HepG2 (cell line): ENCODE measurements around the gene PEA15. TPM values are rescaled to one million over a fixed set of nuclear protein-coding genes. Genes with fewer than 3 reads are reported as not detected.

Source experiments
- ATAC-seq: fragments of 200-7000 bp; cut with Tn5 transposase; 3 replicates; pipeline ENCODE4 v1.9.1; 2020; ENCODE audit warnings: mild to moderate bottlenecking, moderate library complexity
- BruUV-seq: library from RNA; stranded (reverse); fragments of 400-500 nt; replicated peaks from 2 replicates; lab custom pipeline; 2021; lab: Mats Ljungman, UMichigan
- CTCF ChIA-PET: fragments of 300-600 bp; formaldehyde crosslinking; extraction: SDS; loops from one replicate; lab custom pipeline; 2021; ENCODE audit warnings: low total read pairs, inconsistent platforms, low intra/inter-chr PET ratio; lab: Yijun Ruan, JAX
- POLR2A ChIA-PET: fragments of 350-600 bp; sonication (Branson Sonifier 250); formaldehyde crosslinking; loops from one replicate; lab custom pipeline; 2020; ENCODE audit warnings: antibody characterized with exemption, inconsistent platforms; lab: Yijun Ruan, JAX
- DNase-seq: peaks from one replicate; pipeline ENCODE4 v3.0.0-alpha.2; 2015; ENCODE audit warnings: low spot score
- FAIRE-seq: peaks from 3 replicates; lab custom pipeline; 2011; peaks lifted over from hg19 to GRCh38; lab: Jason Lieb, UNC
- H2AFZ ChIP-seq: one replicate; pipeline ENCODE4 v1.6.1; 2011; ENCODE audit warnings: low read length, inconsistent platforms
- H3K27ac ChIP-seq: fragments of 300-600 bp; 3 replicates; pipeline ENCODE4 v1.8.0; 2011; ENCODE audit warnings: mixed run types, mild to moderate bottlenecking, mixed read lengths, low read length, inconsistent platforms; ENCODE audit not compliant: insufficient read depth; ENCODE audit errors: extremely low read length
- H3K27me3 ChIP-seq, 2 experiments: fragments of 200-600 bp in 1 of 2; 2 replicates in 1 of 2; 3 replicates in 1 of 2; pipeline versions ENCODE4 v1.6.0 to v1.8.0; 2011; ENCODE audit warnings: low read length in 2 of 2, mild to moderate bottlenecking in 2 of 2, moderate library complexity in 2 of 2, inconsistent platforms in 1 of 2; ENCODE audit not compliant: insufficient read depth in 2 of 2, control insufficient read depth in 1 of 2
- H3K36me3 ChIP-seq, 2 experiments: fragments of 200-600 bp in 1 of 2; replicated peaks in 1 of 2; 2 replicates in 1 of 2; 3 replicates in 1 of 2; pipeline versions ENCODE4 v1.5.1 to v1.8.0; 2011; ENCODE audit warnings: low read length in 2 of 2, inconsistent platforms in 1 of 2; ENCODE audit not compliant: insufficient read depth in 2 of 2, control insufficient read depth in 1 of 2
- H3K4me1 ChIP-seq: 2 replicates; pipeline ENCODE4 v1.5.1; 2012; ENCODE audit warnings: low read length, inconsistent platforms; ENCODE audit not compliant: insufficient read depth
- H3K4me2 ChIP-seq: 2 replicates; pipeline ENCODE4 v1.6.0; 2011; ENCODE audit warnings: low read depth, low read length, inconsistent platforms
- H3K4me3 ChIP-seq, 3 experiments: fragments of 200-600 bp in 1 of 3; sonication (generic), shearing (Covaris generic) in 1 of 3; replicated peaks in 1 of 3; 2 replicates each; pipeline ENCODE4 v1.5.1; 2011 to 2016; ENCODE audit warnings: low read length in 3 of 3, inconsistent platforms in 2 of 3, low read depth in 2 of 3, mild to moderate bottlenecking in 2 of 3, control low read depth in 1 of 3, mixed read lengths in 1 of 3; ENCODE audit not compliant: insufficient read depth in 1 of 3
- H3K79me2 ChIP-seq: one replicate; pipeline ENCODE4 v1.6.1; 2011; ENCODE audit warnings: low read length, inconsistent platforms; ENCODE audit not compliant: insufficient read depth
- H3K9ac ChIP-seq: 2 replicates; pipeline ENCODE4 v1.6.0; 2011; ENCODE audit warnings: mild to moderate bottlenecking, low read depth, low read length, inconsistent platforms; ENCODE audit not compliant: insufficient read depth
- H3K9me3 ChIP-seq: 2 replicates; pipeline ENCODE4 v1.5.1; 2012; ENCODE audit warnings: mild to moderate bottlenecking, low read length
- H4K20me1 ChIP-seq: 2 replicates; pipeline ENCODE4 v1.6.0; 2011; ENCODE audit warnings: inconsistent platforms, mild to moderate bottlenecking, low read length, moderate library complexity; ENCODE audit not compliant: insufficient read depth
- AGO2 ChIP-seq: fragments of 200-400 bp; formaldehyde crosslinking; optimal IDR thresholded peaks from 2 replicates; pipeline ENCODE3; 2017; ENCODE audit warnings: mild to moderate bottlenecking, low read depth, low read length, moderate library complexity
- ARNT2 ChIP-seq: sonication (generic); formaldehyde crosslinking; IDR thresholded peaks from 2 replicates; pipeline ENCODE4 v1.8.0; 2022; ENCODE audit warnings: mild to moderate bottlenecking, low read depth, missing genetic modification reagents, moderate library complexity
- CEBPG ChIP-seq: IDR thresholded peaks from 2 replicates; pipeline ENCODE4 v1.6.1; 2016
- HNRNPLL ChIP-seq: fragments of 200-400 bp; formaldehyde crosslinking; IDR thresholded peaks from 2 replicates; pipeline ENCODE4 v1.6.1; 2017; ENCODE audit warnings: mild to moderate bottlenecking, low read depth, low read length; ENCODE audit not compliant: poor library complexity, severe bottlenecking
- KDM5B ChIP-seq: sonication (generic); formaldehyde crosslinking; IDR thresholded peaks from 2 replicates; pipeline ENCODE4 v1.4.0; 2020; ENCODE audit warnings: missing genetic modification reagents, mild to moderate bottlenecking, borderline replicate concordance
- MTA1 ChIP-seq: sonication (generic); formaldehyde crosslinking; IDR thresholded peaks from 2 replicates; pipeline ENCODE4 v1.4.0; 2020; ENCODE audit warnings: missing genetic modification reagents, mild to moderate bottlenecking, borderline replicate concordance
- ZNF10 ChIP-seq: sonication (generic); formaldehyde crosslinking; IDR thresholded peaks from 2 replicates; pipeline ENCODE4 v1.4.0; 2020; ENCODE audit warnings: mild to moderate bottlenecking, low read depth, missing genetic modification reagents, borderline replicate concordance
- ZNF251 ChIP-seq: sonication (generic); formaldehyde crosslinking; IDR thresholded peaks from 2 replicates; pipeline ENCODE4 v1.9.0; 2021; ENCODE audit warnings: mild to moderate bottlenecking, missing genetic modification reagents
- ZNF274 ChIP-seq: sonication (generic); formaldehyde crosslinking; IDR thresholded peaks from 2 replicates; pipeline ENCODE4 v1.5.1; 2020; ENCODE audit warnings: mild to moderate bottlenecking, missing genetic modification reagents
- ZNF382 ChIP-seq: sonication (generic); formaldehyde crosslinking; IDR thresholded peaks from 2 replicates; pipeline ENCODE4 v1.5.0; 2020; ENCODE audit warnings: missing genetic modification reagents, mild to moderate bottlenecking, borderline replicate concordance
- ZNF530 ChIP-seq: sonication (generic); formaldehyde crosslinking; IDR thresholded peaks from 2 replicates; pipeline ENCODE4 v1.5.0; 2020; ENCODE audit warnings: low read depth, mild to moderate bottlenecking, missing genetic modification reagents
- ZNF552 ChIP-seq: sonication (generic); formaldehyde crosslinking; IDR thresholded peaks from 2 replicates; pipeline ENCODE4 v1.9.0; 2022; ENCODE audit warnings: missing genetic modification reagents, mild to moderate bottlenecking, borderline replicate concordance
- ZNF569 ChIP-seq: sonication (generic); formaldehyde crosslinking; IDR thresholded peaks from 2 replicates; pipeline ENCODE4 v1.5.0; 2020; ENCODE audit warnings: mild to moderate bottlenecking, missing genetic modification reagents, moderate library complexity, borderline replicate concordance
- ZNF570 ChIP-seq: sonication (generic); formaldehyde crosslinking; IDR thresholded peaks from 2 replicates; pipeline ENCODE4 v1.4.0; 2020; ENCODE audit warnings: mild to moderate bottlenecking, missing genetic modification reagents, borderline replicate concordance
- ZNF619 ChIP-seq: sonication (generic); formaldehyde crosslinking; IDR thresholded peaks from 2 replicates; pipeline ENCODE4 v1.4.0; 2020; ENCODE audit warnings: mild to moderate bottlenecking, missing genetic modification reagents
- ZNF644 ChIP-seq: IDR thresholded peaks from 2 replicates; pipeline ENCODE4 v1.6.1; 2016; ENCODE audit warnings: low read depth
- in situ Hi-C: cut with HindIII; loops from 2 replicates; pipeline ENCODE4 v1.10.0; 2017; ENCODE audit warnings: low pct_unique_long_range_greater_than_20kb; ENCODE audit not compliant: extremely low pct_ligation_motif_present
- intact Hi-C: fragments of 100-400 bp; cut with micrococcal nuclease; formaldehyde crosslinking; loops from one replicate; pipeline ENCODE4 v1.10.0; 2022; ENCODE audit not compliant: unreplicated experiment
- polyA plus RNA-seq, 8 experiments: library from polyadenylated mRNA; depleted of rRNA in 3 of 8; stranded (reverse) in 7 of 8; unstranded in 1 of 8; fragments of >200 nt; fragmentation: Illumina TruSeq in 4 of 8; extraction: Trizol in 4 of 8; gene quantifications; 2 replicates each; pipeline versions ENCODE4 v1.2.1 to v1.2.3, GENCODE V29; 2011 to 2016; ENCODE audit warnings: low read depth in 4 of 8, missing spikeins in 1 of 8, mixed read lengths in 1 of 8; ENCODE audit not compliant: insufficient read depth in 1 of 8
- total RNA-seq, 5 experiments: library from RNA; depleted of rRNA; stranded (reverse); fragments of >200 nt; fragmentation: Illumina TruSeq; extraction: Trizol; gene quantifications; 2 replicates each; pipeline ENCODE4 v1.2.3, GENCODE V29; 2016; ENCODE audit warnings: low read depth in 1 of 5
- TF ChIP-seq, protein P1 (sequence below), 2 experiments: IDR thresholded peaks; 2 replicates each; pipeline ENCODE4 v1.6.1; 2011 to 2012; ENCODE audit warnings: low read length in 2 of 2, borderline replicate concordance in 1 of 2, low read depth in 1 of 2, mild to moderate bottlenecking in 1 of 2, moderate library complexity in 1 of 2
- TF ChIP-seq, protein P2 (sequence below): sonication (generic); formaldehyde crosslinking; IDR thresholded peaks from 2 replicates; pipeline ENCODE4 v1.5.1; 2020; ENCODE audit warnings: missing genetic modification reagents, mild to moderate bottlenecking, borderline replicate concordance
- TF ChIP-seq, protein P3 (sequence below): sonication (generic); formaldehyde crosslinking; IDR thresholded peaks from 2 replicates; pipeline ENCODE4 v1.4.0; 2020; ENCODE audit warnings: missing genetic modification reagents, low read depth, mild to moderate bottlenecking, borderline replicate concordance

Gene PEA15
- total and polyA plus RNA-seq, 2 of the 13 experiments (the other 11 are each of a cell fraction or from before 2014, with no cell fraction given): 12.1 to 35.2 TPM

DNA sequence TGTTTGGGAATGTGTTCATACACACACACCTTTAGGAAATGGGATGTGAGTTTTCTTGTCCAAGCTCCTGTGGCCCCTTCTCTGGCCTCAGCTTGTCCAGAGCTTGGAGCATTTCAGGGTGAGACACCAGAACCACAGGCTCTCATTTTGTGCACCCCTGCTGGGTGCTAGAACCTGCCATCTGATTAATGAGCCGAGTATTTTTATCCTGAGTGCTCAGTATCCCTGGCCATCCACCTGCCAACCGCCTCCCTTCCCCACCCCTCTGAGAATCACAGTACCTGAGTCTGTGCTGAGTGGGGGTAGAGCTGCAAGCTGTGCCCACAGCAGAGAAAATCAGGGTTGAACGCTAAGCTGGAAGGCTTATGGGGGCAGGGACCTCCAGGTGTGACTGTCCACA is 13.4 kb upstream of the PEA15 start (continued):
- TF ChIP-seq, protein P1, sequence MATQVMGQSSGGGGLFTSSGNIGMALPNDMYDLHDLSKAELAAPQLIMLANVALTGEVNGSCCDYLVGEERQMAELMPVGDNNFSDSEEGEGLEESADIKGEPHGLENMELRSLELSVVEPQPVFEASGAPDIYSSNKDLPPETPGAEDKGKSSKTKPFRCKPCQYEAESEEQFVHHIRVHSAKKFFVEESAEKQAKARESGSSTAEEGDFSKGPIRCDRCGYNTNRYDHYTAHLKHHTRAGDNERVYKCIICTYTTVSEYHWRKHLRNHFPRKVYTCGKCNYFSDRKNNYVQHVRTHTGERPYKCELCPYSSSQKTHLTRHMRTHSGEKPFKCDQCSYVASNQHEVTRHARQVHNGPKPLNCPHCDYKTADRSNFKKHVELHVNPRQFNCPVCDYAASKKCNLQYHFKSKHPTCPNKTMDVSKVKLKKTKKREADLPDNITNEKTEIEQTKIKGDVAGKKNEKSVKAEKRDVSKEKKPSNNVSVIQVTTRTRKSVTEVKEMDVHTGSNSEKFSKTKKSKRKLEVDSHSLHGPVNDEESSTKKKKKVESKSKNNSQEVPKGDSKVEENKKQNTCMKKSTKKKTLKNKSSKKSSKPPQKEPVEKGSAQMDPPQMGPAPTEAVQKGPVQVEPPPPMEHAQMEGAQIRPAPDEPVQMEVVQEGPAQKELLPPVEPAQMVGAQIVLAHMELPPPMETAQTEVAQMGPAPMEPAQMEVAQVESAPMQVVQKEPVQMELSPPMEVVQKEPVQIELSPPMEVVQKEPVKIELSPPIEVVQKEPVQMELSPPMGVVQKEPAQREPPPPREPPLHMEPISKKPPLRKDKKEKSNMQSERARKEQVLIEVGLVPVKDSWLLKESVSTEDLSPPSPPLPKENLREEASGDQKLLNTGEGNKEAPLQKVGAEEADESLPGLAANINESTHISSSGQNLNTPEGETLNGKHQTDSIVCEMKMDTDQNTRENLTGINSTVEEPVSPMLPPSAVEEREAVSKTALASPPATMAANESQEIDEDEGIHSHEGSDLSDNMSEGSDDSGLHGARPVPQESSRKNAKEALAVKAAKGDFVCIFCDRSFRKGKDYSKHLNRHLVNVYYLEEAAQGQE (IDR thresholded peaks at IDR 0.05; ENCODE audit: borderline replicate concordance in 1 of 2, low read depth in 1 of 2, low read length in 2 of 2): no peak
- no peak for TF ChIP-seq ZNF530 (CRISPR knock-in tag)
- TF ChIP-seq MTA1 (CRISPR knock-in tag): no peak
- no peak for TF ChIP-seq ZNF569 (CRISPR knock-in tag)
- TF ChIP-seq ZNF382 (CRISPR knock-in tag): no peak
- no peak for TF ChIP-seq AGO2
- no peak for TF ChIP-seq ZNF552 (CRISPR knock-in tag)

DNA sequence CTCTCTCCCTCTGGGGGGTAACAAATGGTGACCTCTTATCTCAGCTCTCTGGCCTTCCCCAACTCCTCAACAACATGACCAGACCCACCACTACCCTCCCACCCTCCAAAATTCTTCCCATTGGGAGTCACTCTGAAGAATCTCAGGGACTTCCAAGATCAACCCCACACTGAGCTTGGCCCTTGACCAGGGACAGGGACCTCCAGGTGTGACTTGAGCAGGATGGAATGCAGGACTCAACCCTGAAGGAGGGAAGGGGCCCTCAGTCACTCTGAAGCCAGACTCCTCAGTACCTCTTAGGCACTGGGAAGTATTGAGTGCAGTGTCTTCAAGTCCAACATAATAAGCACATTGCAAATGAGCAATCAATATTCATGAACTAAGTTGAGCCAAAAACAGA is 12.9 kb upstream of the PEA15 start:
- no peak overlapping the region for H2AFZ ChIP-seq
- no peak overlapping the region for H3K4me3 ChIP-seq
- FAIRE-seq: no peak
- H3K4me1 ChIP-seq: peaks cover 39% of the 10 kb centered on the region
- no peak overlapping the region for H3K4me2 ChIP-seq
- H4K20me1 ChIP-seq: no peaks in the 10 kb centered on the region
- H3K27me3 ChIP-seq: peaks cover 1 to 24% of the 10 kb centered on the region in 2 experiments; a peak in 3 of 5 replicates
- no peak for ATAC-seq
- BruUV-seq: no TSS peak
- in situ Hi-C loops: loop anchor here (5.0 kb wide), 2 partner anchors 60 to 100 kb away; no protein-coding TSS in a partner anchor
- H3K9me3 ChIP-seq: no peaks in the 10 kb centered on the region
- ChIA-PET POLR2A (no interaction called here), CTCF (interaction anchor here (1.6 to 2.0 kb wide), 4 partner anchors 27 to 184 kb away, joined by 8 to 13 read pairs (median 12); no protein-coding TSS in a partner anchor)
- no peaks in the 10 kb centered on the region for H3K36me3 ChIP-seq
- intact Hi-C loops: loop anchor here (10.0 kb wide), 1 partner anchor 183 kb away; no protein-coding TSS in a partner anchor
- H3K9ac ChIP-seq: no peak overlapping the region
- DNase-seq: no peak
- no peak overlapping the region for H3K27ac ChIP-seq
- H3K79me2 ChIP-seq: no peaks in the 10 kb centered on the region
- no peak for TF ChIP-seq ZNF251 (CRISPR knock-in tag)
- no peak for TF ChIP-seq ZNF570 (CRISPR knock-in tag)
- TF ChIP-seq, protein P2, sequence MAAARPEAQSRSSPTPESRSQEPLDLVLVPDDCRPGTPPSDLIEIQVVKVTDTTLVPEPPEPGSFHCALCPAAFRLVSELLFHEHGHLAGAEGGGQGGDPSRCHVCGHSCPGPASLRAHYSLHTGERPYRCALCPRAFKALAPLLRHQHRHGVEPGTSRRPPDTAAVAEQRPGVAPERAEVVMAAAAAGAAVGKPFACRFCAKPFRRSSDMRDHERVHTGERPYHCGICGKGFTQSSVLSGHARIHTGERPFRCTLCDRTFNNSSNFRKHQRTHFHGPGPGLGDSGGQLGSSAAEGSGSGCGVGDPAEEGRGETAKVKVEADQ (CRISPR knock-in tag): no peak
- no peak for TF ChIP-seq ZNF644 (CRISPR knock-in tag)
- no peak for TF ChIP-seq ARNT2 (CRISPR knock-in tag)
- TF ChIP-seq ZNF10 (CRISPR knock-in tag): no peak
- TF ChIP-seq CEBPG (CRISPR knock-in tag): no peak
- TF ChIP-seq ZNF619 (CRISPR knock-in tag): no peak
- TF ChIP-seq, protein P3, sequence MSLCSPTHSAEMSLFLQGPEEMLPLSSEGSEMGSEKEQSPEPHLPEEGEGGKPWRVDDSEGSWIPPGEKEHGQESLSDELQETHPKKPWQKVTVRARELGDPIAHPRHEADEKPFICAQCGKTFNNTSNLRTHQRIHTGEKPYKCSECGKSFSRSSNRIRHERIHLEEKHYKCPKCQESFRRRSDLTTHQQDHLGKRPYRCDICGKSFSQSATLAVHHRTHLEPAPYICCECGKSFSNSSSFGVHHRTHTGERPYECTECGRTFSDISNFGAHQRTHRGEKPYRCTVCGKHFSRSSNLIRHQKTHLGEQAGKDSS (CRISPR knock-in tag): no peak
- no peak for TF ChIP-seq ZNF274
- no peak for TF ChIP-seq HNRNPLL
- no peak for TF ChIP-seq KDM5B (CRISPR knock-in tag)
